Measurements from ENCODE around the gene PUDP. TPM values are rescaled to one million over a fixed set of nuclear protein-coding genes. Genes with fewer than 3 reads are reported as not detected.
"Not testable (repeated sequence)": the region's sequence is repeated elsewhere in the genome, so short reads cannot be mapped to it uniquely, and the experiment has no call there.

The PUDP gene
- total RNA-seq, 1 donor from 2014 or later, result 75.8 TPM

DNA sequence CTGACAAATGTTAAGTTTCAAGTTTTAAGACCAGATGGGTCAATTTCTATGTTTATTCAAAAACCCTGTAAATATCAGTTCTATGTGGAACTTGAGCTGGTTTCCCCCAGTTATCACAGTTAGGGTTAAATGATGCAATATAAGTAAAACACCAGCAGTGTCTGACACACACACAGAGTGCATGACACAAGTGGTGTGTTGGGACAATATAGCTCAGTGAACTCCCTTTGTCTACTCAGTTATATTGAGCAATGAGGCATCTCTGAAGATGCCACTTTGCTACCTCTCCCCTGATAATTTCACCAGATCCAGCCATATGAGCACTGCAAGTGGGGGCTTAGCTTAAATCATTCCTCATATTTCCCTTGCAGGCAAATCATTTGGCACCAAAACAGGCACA is 140.6 kb downstream of the PUDP start:
- not testable (repeated sequence) for H3K36me3 Mint-ChIP-seq (ENCODE audit: low read depth); H3K4me3 Mint-ChIP-seq; H3K27ac Mint-ChIP-seq (ENCODE audit: unreplicated experiment); H3K4me1 Mint-ChIP-seq; H3K9me3 Mint-ChIP-seq; H3K27me3 Mint-ChIP-seq (ENCODE audit: low read depth); DNase-seq (ENCODE audit: low read depth, low spot score)

Small RNAs within 50 kb of the gene (microRNA-seq; reads per million reads assigned to microRNA genes)
- 2.4 reads per million for gene MIR4767

Other genes starting within 250 kb of the PUDP start
- 6.3 and 6.9 TPM in 2 replicates for gene STS, start 441 bp downstream of the PUDP start, total RNA-seq